Testis (tissue), 3 donors: ENCODE measurements around the gene PLK5. TPM values are rescaled to one million over a fixed set of nuclear protein-coding genes. Genes with fewer than 3 reads are reported as not detected.

Experiments used
- DNase-seq: peaks from one replicate; pipeline ENCODE4 v3.0.0-alpha.2; 2019
- H3K27ac ChIP-seq, 2 donors: fragments of 200-600 bp; sonication (generic); one replicate each; pipeline ENCODE4 v1.5.1; 2019
- H3K27me3 ChIP-seq: fragments of 200-600 bp; sonication (generic); one replicate; pipeline ENCODE4 v1.5.1; 2019
- H3K36me3 ChIP-seq: fragments of 200-600 bp; sonication (generic); one replicate; pipeline ENCODE4 v1.5.1; 2017; ENCODE audit warnings: low read depth; ENCODE audit errors: missing control alignments
- H3K4me1 ChIP-seq: fragments of 200-600 bp; sonication (generic); one replicate; pipeline ENCODE4 v1.5.1; 2019
- H3K4me3 ChIP-seq, 2 donors: fragments of 200-600 bp; sonication (generic); one replicate each; pipeline ENCODE4 v1.5.1; 2017 to 2019
- H3K9me3 ChIP-seq: fragments of 200-600 bp; sonication (generic); one replicate; pipeline ENCODE4 v1.5.1; 2017
- POLR2A ChIP-seq: fragments of 450-650 bp; IDR thresholded peaks from one replicate; pipeline ENCODE4 v1.6.1; 2017; ENCODE audit warnings: antibody characterized with exemption, mild to moderate bottlenecking, moderate library complexity
- WGBS, 2 donors: methylation state at CpG; one replicate each; pipeline ENCODE4 v1.1.5; 2018; 5-methylcytosine and 5-hydroxymethylcytosine counted together
- intact Hi-C: fragments of 100-400 bp; cut with DNase I; formaldehyde crosslinking; loops from one replicate; pipeline ENCODE4 v1.15.1; 2023; ENCODE audit warnings: low total_unique reads
- polyA plus RNA-seq: library from polyadenylated mRNA; stranded (reverse); fragments of 350-450 nt; fragmentation: Illumina TruSeq; extraction: RNeasy Lipid Tissue Mini Kit (QIAGEN cat#74804); gene quantifications from one replicate; pipeline ENCODE4 v1.2.3, GENCODE V29; 2014; ENCODE audit warnings: low read depth, low replicate concordance; ENCODE audit not compliant: insufficient read depth
- total RNA-seq, 2 donors: library from RNA; depleted of rRNA; stranded (reverse); fragments of >200 nt; gene quantifications; one replicate each; pipeline ENCODE4 v1.2.3, GENCODE V29; 2016
- TF ChIP-seq, protein P1 (sequence below), 3 experiments: fragments of 450-650 bp in 2 of 3; fragments of 200-600 bp in 1 of 3; sonication (generic) in 1 of 3; IDR thresholded peaks; one replicate each; pipeline ENCODE4 v1.5.1; 2016 to 2019; ENCODE audit warnings: antibody characterized with exemption in 3 of 3, mild to moderate bottlenecking in 2 of 3, moderate library complexity in 1 of 3

The PLK5 gene
- total and polyA plus RNA-seq, 3 donors from 2014 or later: 2.4 to 31.5 (median 13.4) TPM

DNA sequence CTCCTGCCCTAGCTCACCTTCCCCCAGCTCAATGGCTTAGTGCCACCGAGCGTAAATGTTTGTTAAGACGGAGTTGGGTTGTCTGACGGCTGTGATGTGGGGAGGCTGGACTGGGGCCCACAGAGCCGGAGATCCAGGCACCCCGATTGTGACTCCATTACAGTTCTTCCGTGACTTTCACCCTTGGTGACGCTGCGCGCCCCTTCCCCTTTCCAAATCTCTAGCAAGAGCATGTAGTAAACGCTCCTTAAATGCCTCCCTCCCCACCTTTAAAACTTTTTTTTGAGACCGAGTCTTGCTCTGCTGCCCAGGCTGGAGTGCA is 32.1 kb upstream of the PLK5 start:
- Histone ChIP-seq H3K4me3 (peak overlapping the region; percentile 67 to 71), H3K4me1 (peaks cover 27% of the 10 kb centered on the region), H3K9me3 (no peaks in the 10 kb centered on the region), H3K27ac (peak overlapping the region in 1 of 2 donors; percentile 48), H3K36me3 (no peaks in the 10 kb centered on the region), H3K27me3 (no peaks in the 10 kb centered on the region)
- DNase-seq: no peak
- intact Hi-C loops: no loop called here
- TF ChIP-seq POLR2A: no peak
- TF ChIP-seq, protein P1, sequence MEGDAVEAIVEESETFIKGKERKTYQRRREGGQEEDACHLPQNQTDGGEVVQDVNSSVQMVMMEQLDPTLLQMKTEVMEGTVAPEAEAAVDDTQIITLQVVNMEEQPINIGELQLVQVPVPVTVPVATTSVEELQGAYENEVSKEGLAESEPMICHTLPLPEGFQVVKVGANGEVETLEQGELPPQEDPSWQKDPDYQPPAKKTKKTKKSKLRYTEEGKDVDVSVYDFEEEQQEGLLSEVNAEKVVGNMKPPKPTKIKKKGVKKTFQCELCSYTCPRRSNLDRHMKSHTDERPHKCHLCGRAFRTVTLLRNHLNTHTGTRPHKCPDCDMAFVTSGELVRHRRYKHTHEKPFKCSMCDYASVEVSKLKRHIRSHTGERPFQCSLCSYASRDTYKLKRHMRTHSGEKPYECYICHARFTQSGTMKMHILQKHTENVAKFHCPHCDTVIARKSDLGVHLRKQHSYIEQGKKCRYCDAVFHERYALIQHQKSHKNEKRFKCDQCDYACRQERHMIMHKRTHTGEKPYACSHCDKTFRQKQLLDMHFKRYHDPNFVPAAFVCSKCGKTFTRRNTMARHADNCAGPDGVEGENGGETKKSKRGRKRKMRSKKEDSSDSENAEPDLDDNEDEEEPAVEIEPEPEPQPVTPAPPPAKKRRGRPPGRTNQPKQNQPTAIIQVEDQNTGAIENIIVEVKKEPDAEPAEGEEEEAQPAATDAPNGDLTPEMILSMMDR (IDR thresholded peaks at IDR 0.05): no peak
- WGBS, 2 donors: 27 to 47% methylated on average over 10 to 12 of the region's 12 CpGs

DNA sequence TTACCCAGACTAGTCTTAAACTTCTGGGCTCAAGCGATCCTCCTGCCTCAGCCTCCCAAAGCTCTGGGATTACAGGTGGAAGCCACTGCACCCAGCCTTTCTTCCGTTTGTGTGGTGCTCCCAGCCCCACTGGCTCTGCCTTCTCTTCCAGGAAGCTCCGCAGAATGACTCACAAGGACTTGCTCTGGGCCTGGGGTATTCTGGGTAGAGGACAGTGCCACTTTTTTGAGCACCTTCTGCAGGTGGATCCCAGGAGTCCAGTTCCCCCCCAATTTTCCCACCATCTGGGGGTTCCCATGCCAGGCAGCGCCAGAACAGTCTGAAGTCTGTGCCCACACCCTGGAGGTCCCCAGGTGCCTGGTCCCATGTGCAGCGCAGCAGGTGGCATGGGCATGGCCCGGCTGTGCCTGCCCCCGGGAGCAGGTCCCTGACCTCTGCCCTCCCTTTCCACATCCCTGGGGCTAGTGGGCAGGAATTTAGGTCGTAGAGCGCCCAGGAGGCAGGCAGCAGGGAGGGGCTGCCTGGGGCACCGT is 31.3 kb upstream of the PLK5 start:
- H3K9me3 ChIP-seq: no peaks in the 10 kb centered on the region
- no peaks in the 10 kb centered on the region for H3K36me3 ChIP-seq
- peak overlapping the region in 1 of 2 donors; percentile 48 for H3K27ac ChIP-seq
- WGBS, 2 donors: 54 to 59% methylated on average over 4 to 10 of the region's 10 CpGs
- TF ChIP-seq POLR2A: no peak
- TF ChIP-seq, protein P1 (IDR thresholded peaks at IDR 0.05): no peak
- H3K4me3 ChIP-seq: peak overlapping the region; percentile 67 to 71
- intact Hi-C loops: no loop called here
- DNase-seq: no peak
- peaks cover 33% of the 10 kb centered on the region for H3K4me1 ChIP-seq
- no peaks in the 10 kb centered on the region for H3K27me3 ChIP-seq

DNA sequence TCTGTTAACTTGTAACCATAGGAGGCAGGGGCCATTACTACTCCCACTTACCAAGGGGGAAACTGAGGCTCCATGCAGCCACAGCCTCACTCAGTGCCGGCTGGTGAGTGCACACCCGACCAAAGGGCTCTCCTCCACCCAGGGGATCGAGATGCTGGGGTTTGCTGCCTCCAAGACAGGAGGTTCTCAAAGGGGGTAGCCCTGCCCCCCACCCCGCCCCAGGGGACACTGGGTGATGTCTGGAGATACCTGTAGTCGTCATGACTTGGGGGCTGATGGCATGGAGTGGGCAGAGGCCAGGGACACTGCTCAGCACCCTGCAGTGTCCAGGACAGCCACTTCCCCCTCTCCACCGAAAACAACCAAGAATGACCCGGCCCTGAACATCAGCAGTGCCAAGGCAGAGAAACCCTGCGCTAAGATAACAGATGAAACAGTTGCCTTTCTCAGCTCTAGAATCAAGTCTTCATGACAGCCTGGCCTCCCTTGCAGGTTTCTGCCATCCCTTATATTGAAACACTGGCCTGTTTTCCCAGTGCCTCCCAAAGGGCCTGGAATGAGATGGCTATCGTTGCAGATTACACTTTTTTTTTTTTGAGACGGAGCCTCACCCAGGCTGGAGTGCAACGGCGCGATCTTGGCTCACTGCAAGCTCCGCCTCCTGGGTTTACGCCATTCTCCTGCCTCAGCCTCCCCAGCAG is 29.6 kb upstream of the PLK5 start:
- peaks cover 40% of the 10 kb centered on the region for H3K4me1 ChIP-seq
- H3K9me3 ChIP-seq: no peaks in the 10 kb centered on the region
- 57 to 65% methylated on average over 9 to 15 of the region's 15 CpGs for WGBS, 2 donors
- no peaks in the 10 kb centered on the region for H3K36me3 ChIP-seq
- intact Hi-C loops: no loop called here
- H3K27me3 ChIP-seq: no peaks in the 10 kb centered on the region
- H3K4me3 ChIP-seq: no peak overlapping the region
- no peak overlapping the region for H3K27ac ChIP-seq
- peak; percentile 85 for DNase-seq
- TF ChIP-seq POLR2A: no peak
- TF ChIP-seq, protein P1 (IDR thresholded peaks at IDR 0.05): no peak

DNA sequence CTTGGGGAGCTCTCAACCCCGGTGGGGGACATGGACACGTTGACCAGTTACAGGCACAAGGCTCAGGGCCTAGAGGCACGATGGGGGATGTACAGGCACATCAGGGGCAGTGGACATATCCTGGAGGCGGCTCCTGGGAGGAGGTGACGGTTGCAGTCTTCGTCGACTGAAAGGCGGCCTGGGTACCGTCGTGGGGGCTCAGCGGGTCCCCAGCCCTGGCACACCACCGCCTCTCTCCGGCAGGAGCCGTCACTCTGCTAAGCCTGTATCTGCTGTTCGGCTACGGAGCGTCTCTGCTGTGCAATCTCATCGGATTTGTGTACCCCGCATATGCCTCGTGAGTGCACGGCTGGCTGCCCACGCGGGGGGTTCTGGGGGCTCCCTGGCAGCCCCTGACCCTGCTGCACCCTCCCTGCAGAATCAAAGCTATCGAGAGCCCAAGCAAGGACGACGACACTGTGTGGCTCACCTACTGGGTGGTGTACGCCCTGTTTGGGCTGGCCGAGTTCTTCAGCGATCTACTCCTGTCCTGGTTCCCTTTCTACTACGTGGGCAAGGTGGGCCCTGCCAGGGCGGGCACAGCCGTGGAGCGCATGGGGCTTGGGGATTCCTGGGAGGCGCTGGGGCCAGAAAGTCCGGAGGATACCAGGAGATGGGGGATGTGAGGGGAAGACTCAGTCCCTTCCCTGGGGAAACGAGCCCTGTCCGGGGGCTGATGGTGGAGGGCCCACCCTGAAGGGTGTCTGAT is 28.7 kb upstream of the PLK5 start:
- intact Hi-C loops: no loop called here
- no peak for DNase-seq
- no peaks in the 10 kb centered on the region for H3K27me3 ChIP-seq
- no peaks in the 10 kb centered on the region for H3K36me3 ChIP-seq
- no peak overlapping the region for H3K4me3 ChIP-seq
- no peaks in the 10 kb centered on the region for H3K9me3 ChIP-seq
- 69 to 74% methylated on average over 27 to 34 of the region's 37 CpGs for WGBS, 2 donors
- H3K4me1 ChIP-seq: peaks cover 40% of the 10 kb centered on the region
- no peak overlapping the region for H3K27ac ChIP-seq
- TF ChIP-seq, protein P1 (IDR thresholded peaks at IDR 0.05): no peak
- TF ChIP-seq POLR2A: no peak
